K562 (cell line): ENCODE data around the gene C4A.
"Not testable (repeated sequence)": the region's sequence is repeated elsewhere in the genome, so short reads cannot be mapped to it uniquely, and the experiment has no call there.

ENCODE experiments used
- ARID2 ChIP-seq: fragments of 450-650 bp; IDR thresholded peaks from 2 replicates; pipeline ENCODE4 v1.6.1; 2017; ENCODE audit warnings: antibody characterized with exemption, mild to moderate bottlenecking
- CTCF ChIP-seq, 3 experiments: IDR thresholded peaks in 2 of 3; conservative IDR thresholded peaks in 1 of 3; 2 replicates each; pipeline ENCODE4 v1.5.1; 2011 to 2012; ENCODE audit warnings: low read length in 3 of 3, mild to moderate bottlenecking in 3 of 3, control low read depth in 2 of 3, improper control_type of control experiment in 1 of 3, inconsistent platforms in 1 of 3, low read depth in 1 of 3, mixed read lengths in 1 of 3, moderate library complexity in 1 of 3; ENCODE audit not compliant: insufficient read depth in 2 of 3
- HDAC2 ChIP-seq: fragments of 450-650 bp; IDR thresholded peaks from 2 replicates; pipeline ENCODE4 v1.6.1; 2016; ENCODE audit warnings: mild to moderate bottlenecking
- NFYB ChIP-seq: IDR thresholded peaks from 2 replicates; pipeline ENCODE4 v1.6.1; 2011; ENCODE audit warnings: mild to moderate bottlenecking, moderate library complexity; ENCODE audit not compliant: insufficient read length; ENCODE audit errors: extremely low read depth
- POLR2A ChIP-seq: fragments of 450-650 bp; conservative IDR thresholded peaks from 2 replicates; pipeline ENCODE4 v1.6.1; 2016
- YY1 ChIP-seq, 3 experiments: IDR thresholded peaks; 2 replicates each; pipeline ENCODE4 v1.6.1; 2011; ENCODE audit warnings: low read length in 2 of 3, mild to moderate bottlenecking in 2 of 3, moderate library complexity in 2 of 3, borderline replicate concordance in 1 of 3, control low read depth in 1 of 3, low read depth in 1 of 3; ENCODE audit not compliant: insufficient read depth in 3 of 3, insufficient replicate concordance in 2 of 3, control insufficient read depth in 1 of 3, insufficient read length in 1 of 3; ENCODE audit errors: extremely low read depth in 1 of 3
- ZNF175 ChIP-seq: fragments of 200-800 bp; sonication (Bioruptor generic); IDR thresholded peaks from 2 replicates; pipeline ENCODE4 v1.6.1; 2016; ENCODE audit warnings: low read depth, mild to moderate bottlenecking, missing genetic modification characterization, missing compliant biosample characterization

DNA sequence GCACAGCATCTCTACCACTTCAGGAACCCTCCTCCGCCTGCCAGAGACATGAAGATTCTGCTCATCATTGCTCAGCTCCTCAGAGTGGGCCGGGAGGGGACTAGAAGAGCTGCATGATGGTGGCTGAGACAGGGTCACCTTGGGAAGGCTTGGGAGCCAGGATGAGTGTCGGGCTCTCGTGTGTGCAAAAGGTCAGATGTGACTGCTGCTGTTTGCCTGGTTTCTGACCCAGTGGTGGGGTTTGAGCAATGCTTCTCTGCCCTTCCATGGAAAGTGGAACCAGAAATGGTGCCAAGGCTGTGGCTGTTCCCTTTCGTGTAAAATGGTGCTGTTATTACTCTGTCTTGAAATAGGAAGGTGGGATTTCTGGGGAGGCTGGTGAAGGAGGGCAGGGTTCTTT lies 859 bp upstream of the C4A start:
- not testable (repeated sequence) for TF ChIP-seq HDAC2; ARID2; YY1 (IDR thresholded peaks at IDR 0.05; ENCODE audit: borderline replicate concordance in 1 of 3, control insufficient read depth in 1 of 3, extremely low read depth in 1 of 3, insufficient read depth in 3 of 3, insufficient read length in 1 of 3, insufficient replicate concordance in 2 of 3, low read depth in 1 of 3, low read length in 2 of 3); ZNF175 (CRISPR knock-in tag); POLR2A; CTCF (IDR thresholded peaks at IDR 0.05 in 2 of 3, conservative IDR thresholded peaks at IDR 0.05 in 1 of 3; ENCODE audit: insufficient read depth in 2 of 3, low read depth in 1 of 3, low read length in 3 of 3); NFYB
